Hepatocyte (in vitro differentiated cells): ENCODE measurements around the gene MSANTD2.

Experiments used
- EZH2 ChIP-seq: fragments of 200-600 bp; sonication (generic); IDR thresholded peaks from 2 replicates; pipeline ENCODE4 v1.6.1; 2016; ENCODE audit warnings: antibody characterized with exemption, mild to moderate bottlenecking, borderline replicate concordance
- EZH2phosphoT487 ChIP-seq: fragments of 200-600 bp; sonication (generic); IDR thresholded peaks from one replicate; pipeline ENCODE4 v1.6.1; 2018; ENCODE audit warnings: antibody characterized with exemption, mild to moderate bottlenecking, low read depth, moderate library complexity; ENCODE audit not compliant: unreplicated experiment, severe bottlenecking

GRCh38 chr11:124821995-124822730 lies 22.0 kb upstream of the MSANTD2 start:
- no peak for TF ChIP-seq EZH2
- no peak for TF ChIP-seq EZH2phosphoT487
